GM12878 (cell line): Measurements from ENCODE around the gene ACCS. TPM values are rescaled to one million over a fixed set of nuclear protein-coding genes. Genes with fewer than 3 reads are reported as not detected.

Source experiments
- ASH2L ChIP-seq: fragments of 300-600, 200-600 bp; sonication (generic); IDR thresholded peaks from 2 replicates; pipeline ENCODE4 v1.6.1; 2017; ENCODE audit warnings: low read depth, mild to moderate bottlenecking, borderline replicate concordance
- BCL11A ChIP-seq: IDR thresholded peaks from 2 replicates; pipeline ENCODE4 v1.6.1; 2011; ENCODE audit warnings: low read depth, low read length
- BMI1 ChIP-seq: fragments of 450-650 bp; IDR thresholded peaks from 2 replicates; pipeline ENCODE4 v1.6.1; 2016; ENCODE audit warnings: mild to moderate bottlenecking, moderate library complexity, borderline replicate concordance
- CBX3 ChIP-seq: fragments of 200-600 bp; sonication (generic); IDR thresholded peaks from 2 replicates; pipeline ENCODE4 v1.6.1; 2016; ENCODE audit warnings: low read depth, borderline replicate concordance
- CBX5 ChIP-seq: sonication (generic); IDR thresholded peaks from 2 replicates; pipeline ENCODE4 v1.6.1; 2016; ENCODE audit warnings: low read depth, moderate library complexity, mild to moderate bottlenecking, inconsistent platforms
- CHD2 ChIP-seq: IDR thresholded peaks from 2 replicates; pipeline ENCODE4 v1.6.1; 2011; ENCODE audit warnings: low read depth, low read length, improper control_type of control experiment, borderline replicate concordance
- ELK1 ChIP-seq: IDR thresholded peaks from 2 replicates; pipeline ENCODE4 v1.6.1; 2012; ENCODE audit warnings: low read depth, low read length, improper control_type of control experiment
- FOXK2 ChIP-seq: fragments of 450-650 bp; IDR thresholded peaks from 2 replicates; pipeline ENCODE4 v1.6.1; 2017; ENCODE audit warnings: mild to moderate bottlenecking, moderate library complexity
- HDGF ChIP-seq: fragments of 450-650 bp; IDR thresholded peaks from 2 replicates; pipeline ENCODE4 v1.6.1; 2016; ENCODE audit warnings: antibody characterized with exemption
- JUNB ChIP-seq: IDR thresholded peaks from 2 replicates; pipeline ENCODE4 v1.6.1; 2016; ENCODE audit warnings: antibody characterized with exemption, mild to moderate bottlenecking
- KLF5 ChIP-seq: fragments of 450-650 bp; IDR thresholded peaks from 2 replicates; pipeline ENCODE4 v1.6.1; 2014; ENCODE audit warnings: mild to moderate bottlenecking; ENCODE audit not compliant: partially characterized antibody
- MYC ChIP-seq: IDR thresholded peaks from 2 replicates; pipeline ENCODE4 v1.6.1; 2011; ENCODE audit warnings: mild to moderate bottlenecking, low read length, moderate library complexity, inconsistent platforms; ENCODE audit not compliant: insufficient read depth, insufficient replicate concordance, insufficient read length, severe bottlenecking
- NBN ChIP-seq: fragments of 450-650 bp; IDR thresholded peaks from 2 replicates; pipeline ENCODE4 v1.6.1; 2016
- NR2C1 ChIP-seq: fragments of 450-650 bp; IDR thresholded peaks from 2 replicates; pipeline ENCODE4 v1.6.1; 2017; ENCODE audit warnings: antibody characterized with exemption, mild to moderate bottlenecking, moderate library complexity
- POLR2A ChIP-seq: IDR thresholded peaks from 2 replicates; pipeline ENCODE4 v1.6.1; 2011; ENCODE audit warnings: low read depth, mild to moderate bottlenecking, low read length
- POLR2AphosphoS2 ChIP-seq: IDR thresholded peaks from 2 replicates; pipeline ENCODE4 v1.6.1; 2011; ENCODE audit warnings: low read depth, mild to moderate bottlenecking, low read length, improper control_type of control experiment, moderate library complexity
- POU2F2 ChIP-seq: IDR thresholded peaks from 3 replicates; pipeline ENCODE4 v1.6.1; 2011; ENCODE audit warnings: low read depth, mild to moderate bottlenecking, low read length, borderline replicate concordance
- RFX5 ChIP-seq: IDR thresholded peaks from 2 replicates; pipeline ENCODE4 v1.6.1; 2011; ENCODE audit warnings: low read depth, low read length, improper control_type of control experiment
- TARDBP ChIP-seq: IDR thresholded peaks from 2 replicates; pipeline ENCODE4 v1.6.1; 2016; ENCODE audit warnings: borderline replicate concordance
- TCF12 ChIP-seq: IDR thresholded peaks from 2 replicates; pipeline ENCODE4 v1.6.1; 2011; ENCODE audit warnings: low read depth, mild to moderate bottlenecking, low read length
- TCF7 ChIP-seq: IDR thresholded peaks from 2 replicates; pipeline ENCODE4 v1.6.1; 2014; ENCODE audit warnings: antibody characterized with exemption, borderline replicate concordance
- ZBTB4 ChIP-seq: fragments of 450-650 bp; formaldehyde crosslinking; IDR thresholded peaks from 2 replicates; pipeline ENCODE4 v1.4.0; 2022; ENCODE audit warnings: mild to moderate bottlenecking, moderate library complexity
- ZNF207 ChIP-seq: fragments of 450-650 bp; IDR thresholded peaks from 2 replicates; pipeline ENCODE4 v1.6.1; 2014; ENCODE audit warnings: antibody characterized with exemption, mild to moderate bottlenecking, borderline replicate concordance
- ZNF217 ChIP-seq: fragments of 450-650 bp; IDR thresholded peaks from 2 replicates; pipeline ENCODE4 v1.6.1; 2017; ENCODE audit warnings: antibody characterized with exemption, mild to moderate bottlenecking
- ZZZ3 ChIP-seq: IDR thresholded peaks from 2 replicates; pipeline ENCODE4 v1.6.1; 2011; ENCODE audit warnings: low read depth; ENCODE audit not compliant: control insufficient read depth, insufficient read length
- polyA plus RNA-seq, 11 experiments: library from polyadenylated mRNA; depleted of rRNA in 4 of 11; unstranded in 6 of 11; stranded (reverse) in 5 of 11; fragments of >200 nt; fragmentation: Nextera tagmentation in 4 of 11; fragmentation: Illumina TruSeq in 1 of 11; extraction: Ambion mirVana in 4 of 11; extraction: Trizol in 1 of 11; gene quantifications; 1 replicate in 1 of 11; 2 replicates in 10 of 11; pipeline versions ENCODE4 v1.2.1 to v1.2.3, GENCODE V29; 2011 to 2016; ENCODE audit warnings: inconsistent platforms in 2 of 11, missing spikeins in 2 of 11, low read depth in 1 of 11
- total RNA-seq, 4 experiments: library from RNA; depleted of rRNA in 3 of 4; stranded (reverse); fragments of >200 nt in 3 of 4; fragmentation: Illumina TruSeq in 1 of 4; extraction: Trizol in 1 of 4; gene quantifications; 2 replicates each; pipeline versions ENCODE4 v1.2.1 to v1.2.3, GENCODE V29; 2013 to 2021

The ACCS gene
- total and polyA plus RNA-seq, 10 of the 15 experiments (the other 5 are each of a cell fraction or from before 2014, with no cell fraction given): 4.8 to 35.9 (median 17.0) TPM

- TF ChIP-seq TCF7 (no peak), CHD2 (peak; percentile 98), ASH2L (peak; percentile 57; the same call in 1 of the 2 replicates), NBN (peak; percentile 92), FOXK2 (peak; percentile 32; the same call in 1 of the 2 replicates), ZBTB4 (CRISPR knock-in tag) (no peak), RFX5 (peak; percentile 63; the same call in 1 of the 2 replicates), BCL11A (no peak), ZNF217 (no peak; the same call in 1 of the 2 replicates), POLR2A (peak; percentile 86), ELK1 (peak; percentile 77), NR2C1 (no peak), TARDBP (no peak), HDGF (0 out of 2 replicates have a peak, but pooled peaks have one; percentile 4), JUNB (no peak), BMI1 (no peak), CBX3 (no peak), KLF5 (no peak), MYC (no peak), TCF12 (no peak), POLR2AphosphoS2 (no peak), POU2F2 (peak; percentile 13; the same call in 1 of the 3 replicates), ZZZ3 (no peak), ZNF207 (peak; percentile 87), CBX5 (0 out of 2 replicates have a peak, but pooled peaks have one; percentile 36)
Measured at GRCh38 chr11:44065841-44066731, at the start of gene ACCS (continued).
